G401 (cell line): ENCODE results near the gene CAMK1. TPM values are rescaled to one million over a fixed set of nuclear protein-coding genes. Genes with fewer than 3 reads are reported as not detected.
A peak's percentile ranks its signal among the peaks of the same experiment; 100 is the strongest.

ENCODE experiments used
- DNase-seq: peaks from one replicate; pipeline ENCODE4 v3.0.0-alpha.2; 2015; ENCODE audit warnings: low spot score
- in situ Hi-C: cut with HindIII; loops from 2 replicates; pipeline ENCODE4 v1.10.0; 2016; ENCODE audit warnings: low sequenced_read_pairs, mixed read lengths
- total RNA-seq: library from RNA; depleted of rRNA; stranded (reverse); fragments of >200 nt; shearing (Covaris generic); gene quantifications from 2 replicates; pipeline ENCODE4 v1.2.3, GENCODE V29; 2014

Gene CAMK1
- total RNA-seq, 1 experiment from 2014 or later: not detected

- in situ Hi-C loops: no loop called here
Observed at GRCh38 chr3:9795207-9795606, 25.5 kb upstream of the CAMK1 start.

GRCh38 chr3:9794400-9794799, 24.7 kb upstream of the CAMK1 start:
- in situ Hi-C loops: no loop called here
- no peak for DNase-seq

More at GRCh38 chr3:9795207-9795606, 25.5 kb upstream of the CAMK1 start:
- DNase-seq: no peak

- in situ Hi-C loops: no loop called here
- DNase-seq: peak; percentile 25
Observed at GRCh38 chr3:9793161-9793781, 23.5 kb upstream of the CAMK1 start.

- in situ Hi-C loops: no loop called here
Observed at GRCh38 chr3:9792405-9793160, 22.8 kb upstream of the CAMK1 start, which contains the start of the genes ARPC4 and TADA3. TSS of gene ARPC4 (plus strand) at chr3:9793082. CDS start at chr3:9793122, 40 bp downstream. TSS of gene TADA3 (minus strand) at chr3:9792473. CDS start at chr3:9791466, 1,007 bp downstream.

GRCh38 chr3:9791790-9792404, 22.1 kb upstream of the CAMK1 start:
- DNase-seq: no peak
- in situ Hi-C loops: no loop called here

More at GRCh38 chr3:9792405-9793160, 22.8 kb upstream of the CAMK1 start, which contains the start of the genes ARPC4 and TADA3:
- peak; percentile 96 for DNase-seq

- in situ Hi-C loops: no loop called here
- DNase-seq: no peak
Observed at GRCh38 chr3:9791127-9791526, 21.4 kb upstream of the CAMK1 start.

GRCh38 chr3:9787714-9788113, 18.0 kb upstream of the CAMK1 start:
- DNase-seq: no peak
- in situ Hi-C loops: no loop called here

- in situ Hi-C loops: no loop called here
- no peak for DNase-seq
Observed at GRCh38 chr3:9786825-9787669, 17.3 kb upstream of the CAMK1 start.

- no peak for DNase-seq
- in situ Hi-C loops: no loop called here
Observed at GRCh38 chr3:9786209-9786739, 16.5 kb upstream of the CAMK1 start.

- in situ Hi-C loops: no loop called here
- DNase-seq: no peak
Observed at GRCh38 chr3:9785602-9786001, 15.9 kb upstream of the CAMK1 start.

GRCh38 chr3:9784965-9785364, 15.2 kb upstream of the CAMK1 start:
- in situ Hi-C loops: no loop called here
- DNase-seq: no peak

- DNase-seq: no peak
- in situ Hi-C loops: no loop called here
Observed at GRCh38 chr3:9783954-9784353, 14.2 kb upstream of the CAMK1 start.

GRCh38 chr3:9782770-9783169, 13.0 kb upstream of the CAMK1 start:
- in situ Hi-C loops: no loop called here
- no peak for DNase-seq

- DNase-seq: no peak
- in situ Hi-C loops: no loop called here
Observed at GRCh38 chr3:9781978-9782603, 12.3 kb upstream of the CAMK1 start.

- in situ Hi-C loops: no loop called here
- DNase-seq: no peak
Observed at GRCh38 chr3:9781551-9781950, 11.8 kb upstream of the CAMK1 start.

- no peak for DNase-seq
- in situ Hi-C loops: no loop called here
Observed at GRCh38 chr3:9780910-9781309, 11.2 kb upstream of the CAMK1 start.

GRCh38 chr3:9780458-9780812, 10.7 kb upstream of the CAMK1 start:
- in situ Hi-C loops: no loop called here
- no peak for DNase-seq

- DNase-seq: no peak
- in situ Hi-C loops: no loop called here
Observed at GRCh38 chr3:9779721-9780457, 10.1 kb upstream of the CAMK1 start.
